HepG2 (cell line): Measurements from ENCODE around the gene PAPPA. TPM values are rescaled to one million over a fixed set of nuclear protein-coding genes. Genes with fewer than 3 reads are reported as not detected.

ENCODE experiments used
- ATAC-seq: fragments of 200-7000 bp; cut with Tn5 transposase; 3 replicates; pipeline ENCODE4 v1.9.1; 2020; ENCODE audit warnings: mild to moderate bottlenecking, moderate library complexity
- BruUV-seq: library from RNA; stranded (reverse); fragments of 400-500 nt; replicated peaks from 2 replicates; lab custom pipeline; 2021; lab: Mats Ljungman, UMichigan
- CTCF ChIA-PET: fragments of 300-600 bp; formaldehyde crosslinking; extraction: SDS; loops from one replicate; lab custom pipeline; 2021; ENCODE audit warnings: low total read pairs, inconsistent platforms, low intra/inter-chr PET ratio; lab: Yijun Ruan, JAX
- POLR2A ChIA-PET: fragments of 350-600 bp; sonication (Branson Sonifier 250); formaldehyde crosslinking; loops from one replicate; lab custom pipeline; 2020; ENCODE audit warnings: antibody characterized with exemption, inconsistent platforms; lab: Yijun Ruan, JAX
- DNase-seq: peaks from one replicate; pipeline ENCODE4 v3.0.0-alpha.2; 2015; ENCODE audit warnings: low spot score
- FAIRE-seq: peaks from 3 replicates; lab custom pipeline; 2011; peaks lifted over from hg19 to GRCh38; lab: Jason Lieb, UNC
- H2AFZ ChIP-seq: one replicate; pipeline ENCODE4 v1.6.1; 2011; ENCODE audit warnings: low read length, inconsistent platforms
- H3K27ac ChIP-seq: fragments of 300-600 bp; 3 replicates; pipeline ENCODE4 v1.8.0; 2011; ENCODE audit warnings: mixed run types, mild to moderate bottlenecking, mixed read lengths, low read length, inconsistent platforms; ENCODE audit not compliant: insufficient read depth; ENCODE audit errors: extremely low read length
- H3K27me3 ChIP-seq, 2 experiments: fragments of 200-600 bp in 1 of 2; 2 replicates in 1 of 2; 3 replicates in 1 of 2; pipeline versions ENCODE4 v1.6.0 to v1.8.0; 2011; ENCODE audit warnings: low read length in 2 of 2, mild to moderate bottlenecking in 2 of 2, moderate library complexity in 2 of 2, inconsistent platforms in 1 of 2; ENCODE audit not compliant: insufficient read depth in 2 of 2, control insufficient read depth in 1 of 2
- H3K36me3 ChIP-seq, 2 experiments: fragments of 200-600 bp in 1 of 2; replicated peaks in 1 of 2; 2 replicates in 1 of 2; 3 replicates in 1 of 2; pipeline versions ENCODE4 v1.5.1 to v1.8.0; 2011; ENCODE audit warnings: low read length in 2 of 2, inconsistent platforms in 1 of 2; ENCODE audit not compliant: insufficient read depth in 2 of 2, control insufficient read depth in 1 of 2
- H3K4me1 ChIP-seq: 2 replicates; pipeline ENCODE4 v1.5.1; 2012; ENCODE audit warnings: low read length, inconsistent platforms; ENCODE audit not compliant: insufficient read depth
- H3K4me2 ChIP-seq: 2 replicates; pipeline ENCODE4 v1.6.0; 2011; ENCODE audit warnings: low read depth, low read length, inconsistent platforms
- H3K4me3 ChIP-seq, 3 experiments: fragments of 200-600 bp in 1 of 3; sonication (generic), shearing (Covaris generic) in 1 of 3; replicated peaks in 1 of 3; 2 replicates each; pipeline ENCODE4 v1.5.1; 2011 to 2016; ENCODE audit warnings: low read length in 3 of 3, inconsistent platforms in 2 of 3, low read depth in 2 of 3, mild to moderate bottlenecking in 2 of 3, control low read depth in 1 of 3, mixed read lengths in 1 of 3; ENCODE audit not compliant: insufficient read depth in 1 of 3
- H3K79me2 ChIP-seq: one replicate; pipeline ENCODE4 v1.6.1; 2011; ENCODE audit warnings: low read length, inconsistent platforms; ENCODE audit not compliant: insufficient read depth
- H3K9ac ChIP-seq: 2 replicates; pipeline ENCODE4 v1.6.0; 2011; ENCODE audit warnings: mild to moderate bottlenecking, low read depth, low read length, inconsistent platforms; ENCODE audit not compliant: insufficient read depth
- H3K9me3 ChIP-seq: 2 replicates; pipeline ENCODE4 v1.5.1; 2012; ENCODE audit warnings: mild to moderate bottlenecking, low read length
- H4K20me1 ChIP-seq: 2 replicates; pipeline ENCODE4 v1.6.0; 2011; ENCODE audit warnings: inconsistent platforms, mild to moderate bottlenecking, low read length, moderate library complexity; ENCODE audit not compliant: insufficient read depth
- NFE2L1 ChIP-seq: sonication (generic); formaldehyde crosslinking; IDR thresholded peaks from 2 replicates; pipeline ENCODE4 v1.4.0; 2020; ENCODE audit warnings: missing genetic modification reagents, mild to moderate bottlenecking, borderline replicate concordance
- STAG1 ChIP-seq: sonication (generic); formaldehyde crosslinking; IDR thresholded peaks from 2 replicates; pipeline ENCODE4 v1.4.0; 2020; ENCODE audit warnings: missing genetic modification reagents
- ZSCAN21 ChIP-seq: sonication (generic); formaldehyde crosslinking; IDR thresholded peaks from 2 replicates; pipeline ENCODE4 v1.8.0; 2022; ENCODE audit warnings: mild to moderate bottlenecking, missing genetic modification reagents, moderate library complexity, borderline replicate concordance
- WGBS: methylation state at CpG from one replicate; pipeline ENCODE4 v1.1.6; 2017; ENCODE audit warnings: low lambda C conversion rate; 5-methylcytosine and 5-hydroxymethylcytosine counted together
- in situ Hi-C: cut with HindIII; loops from 2 replicates; pipeline ENCODE4 v1.10.0; 2017; ENCODE audit warnings: low pct_unique_long_range_greater_than_20kb; ENCODE audit not compliant: extremely low pct_ligation_motif_present
- intact Hi-C: fragments of 100-400 bp; cut with micrococcal nuclease; formaldehyde crosslinking; loops from one replicate; pipeline ENCODE4 v1.10.0; 2022; ENCODE audit not compliant: unreplicated experiment
- polyA plus RNA-seq, 8 experiments: library from polyadenylated mRNA; depleted of rRNA in 3 of 8; stranded (reverse) in 7 of 8; unstranded in 1 of 8; fragments of >200 nt; fragmentation: Illumina TruSeq in 4 of 8; extraction: Trizol in 4 of 8; gene quantifications; 2 replicates each; pipeline versions ENCODE4 v1.2.1 to v1.2.3, GENCODE V29; 2011 to 2016; ENCODE audit warnings: low read depth in 4 of 8, missing spikeins in 1 of 8, mixed read lengths in 1 of 8; ENCODE audit not compliant: insufficient read depth in 1 of 8
- total RNA-seq, 5 experiments: library from RNA; depleted of rRNA; stranded (reverse); fragments of >200 nt; fragmentation: Illumina TruSeq; extraction: Trizol; gene quantifications; 2 replicates each; pipeline ENCODE4 v1.2.3, GENCODE V29; 2016; ENCODE audit warnings: low read depth in 1 of 5
- TF ChIP-seq, protein P1 (sequence below): sonication (generic); formaldehyde crosslinking; IDR thresholded peaks from 2 replicates; pipeline ENCODE4 v1.5.0; 2020; ENCODE audit warnings: missing genetic modification reagents
- TF ChIP-seq, protein P2 (sequence below): sonication (generic); formaldehyde crosslinking; IDR thresholded peaks from 2 replicates; pipeline ENCODE4 v1.8.1; 2023; ENCODE audit warnings: mild to moderate bottlenecking, missing genetic modification reagents
- TF ChIP-seq, protein P3 (sequence below): sonication (generic); formaldehyde crosslinking; IDR thresholded peaks from 2 replicates; pipeline ENCODE4 v1.5.0; 2020; ENCODE audit warnings: mild to moderate bottlenecking, missing genetic modification reagents, moderate library complexity

PAPPA gene
- total and polyA plus RNA-seq, 2 of the 13 experiments (the other 11 are each of a cell fraction or from before 2014, with no cell fraction given) = 0.09 to 0.11 TPM

DNA sequence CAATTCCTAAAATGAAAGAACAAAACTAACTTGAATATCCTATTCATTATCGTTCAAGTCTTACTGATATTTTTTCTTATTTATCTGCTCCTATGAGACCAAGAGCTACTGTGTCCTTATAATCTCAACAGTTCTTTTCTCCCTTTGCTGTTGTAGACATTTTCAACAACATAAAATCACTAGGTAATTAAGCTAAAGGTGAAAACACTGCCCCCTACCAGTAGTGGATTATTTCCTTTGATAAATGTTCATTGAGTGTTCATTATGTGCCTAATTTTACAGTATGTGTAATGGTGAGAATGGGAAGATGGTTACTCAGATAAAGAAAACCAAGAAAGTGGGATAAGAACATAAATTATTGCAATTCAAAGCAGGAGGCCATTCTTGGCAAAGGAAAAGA, 41.4 kb upstream of the PAPPA start:
- H3K4me1 ChIP-seq = no peaks in the 10 kb centered on the region
- H3K9ac ChIP-seq = no peak overlapping the region
- CTCF ChIA-PET = interaction anchor here (1.2 kb wide), 1 partner anchor 229 kb away, joined by 6 read pairs; no protein-coding TSS in a partner anchor
- no peak overlapping the region for H3K4me3 ChIP-seq
- DNase-seq (no peak), ATAC-seq (no peak), FAIRE-seq (no peak)
- H4K20me1 ChIP-seq = no peaks in the 10 kb centered on the region
- H3K9me3 ChIP-seq = no peaks in the 10 kb centered on the region
- no peaks in the 10 kb centered on the region for H3K27me3 ChIP-seq
- H2AFZ ChIP-seq = no peak overlapping the region
- in situ Hi-C loops = loop anchor here (10.0 kb wide), 1 partner anchor 227 kb away; no protein-coding TSS in a partner anchor
- TF ChIP-seq, protein P1, sequence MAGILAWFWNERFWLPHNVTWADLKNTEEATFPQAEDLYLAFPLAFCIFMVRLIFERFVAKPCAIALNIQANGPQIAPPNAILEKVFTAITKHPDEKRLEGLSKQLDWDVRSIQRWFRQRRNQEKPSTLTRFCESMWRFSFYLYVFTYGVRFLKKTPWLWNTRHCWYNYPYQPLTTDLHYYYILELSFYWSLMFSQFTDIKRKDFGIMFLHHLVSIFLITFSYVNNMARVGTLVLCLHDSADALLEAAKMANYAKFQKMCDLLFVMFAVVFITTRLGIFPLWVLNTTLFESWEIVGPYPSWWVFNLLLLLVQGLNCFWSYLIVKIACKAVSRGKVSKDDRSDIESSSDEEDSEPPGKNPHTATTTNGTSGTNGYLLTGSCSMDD (CRISPR knock-in tag) = no peak
- TF ChIP-seq, protein P2, sequence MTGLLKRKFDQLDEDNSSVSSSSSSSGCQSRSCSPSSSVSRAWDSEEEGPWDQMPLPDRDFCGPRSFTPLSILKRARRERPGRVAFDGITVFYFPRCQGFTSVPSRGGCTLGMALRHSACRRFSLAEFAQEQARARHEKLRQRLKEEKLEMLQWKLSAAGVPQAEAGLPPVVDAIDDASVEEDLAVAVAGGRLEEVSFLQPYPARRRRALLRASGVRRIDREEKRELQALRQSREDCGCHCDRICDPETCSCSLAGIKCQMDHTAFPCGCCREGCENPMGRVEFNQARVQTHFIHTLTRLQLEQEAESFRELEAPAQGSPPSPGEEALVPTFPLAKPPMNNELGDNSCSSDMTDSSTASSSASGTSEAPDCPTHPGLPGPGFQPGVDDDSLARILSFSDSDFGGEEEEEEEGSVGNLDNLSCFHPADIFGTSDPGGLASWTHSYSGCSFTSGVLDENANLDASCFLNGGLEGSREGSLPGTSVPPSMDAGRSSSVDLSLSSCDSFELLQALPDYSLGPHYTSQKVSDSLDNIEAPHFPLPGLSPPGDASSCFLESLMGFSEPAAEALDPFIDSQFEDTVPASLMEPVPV (CRISPR knock-in tag) = no peak
- no peak for TF ChIP-seq ZSCAN21 (CRISPR knock-in tag)
- peak; percentile 44 for TF ChIP-seq STAG1 (CRISPR knock-in tag)
- TF ChIP-seq, protein P3, sequence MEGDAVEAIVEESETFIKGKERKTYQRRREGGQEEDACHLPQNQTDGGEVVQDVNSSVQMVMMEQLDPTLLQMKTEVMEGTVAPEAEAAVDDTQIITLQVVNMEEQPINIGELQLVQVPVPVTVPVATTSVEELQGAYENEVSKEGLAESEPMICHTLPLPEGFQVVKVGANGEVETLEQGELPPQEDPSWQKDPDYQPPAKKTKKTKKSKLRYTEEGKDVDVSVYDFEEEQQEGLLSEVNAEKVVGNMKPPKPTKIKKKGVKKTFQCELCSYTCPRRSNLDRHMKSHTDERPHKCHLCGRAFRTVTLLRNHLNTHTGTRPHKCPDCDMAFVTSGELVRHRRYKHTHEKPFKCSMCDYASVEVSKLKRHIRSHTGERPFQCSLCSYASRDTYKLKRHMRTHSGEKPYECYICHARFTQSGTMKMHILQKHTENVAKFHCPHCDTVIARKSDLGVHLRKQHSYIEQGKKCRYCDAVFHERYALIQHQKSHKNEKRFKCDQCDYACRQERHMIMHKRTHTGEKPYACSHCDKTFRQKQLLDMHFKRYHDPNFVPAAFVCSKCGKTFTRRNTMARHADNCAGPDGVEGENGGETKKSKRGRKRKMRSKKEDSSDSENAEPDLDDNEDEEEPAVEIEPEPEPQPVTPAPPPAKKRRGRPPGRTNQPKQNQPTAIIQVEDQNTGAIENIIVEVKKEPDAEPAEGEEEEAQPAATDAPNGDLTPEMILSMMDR (CRISPR knock-in tag) = 0 out of 2 replicates have a peak, but pooled peaks have one; percentile 6
- TF ChIP-seq NFE2L1 (CRISPR knock-in tag) = no peak
- H3K79me2 ChIP-seq = no peaks in the 10 kb centered on the region
- intact Hi-C loops = loop anchor here (1.0 kb wide), 1 partner anchor 229 kb away; no protein-coding TSS in a partner anchor
- 46% methylated on average over 1 of the region's 1 CpG for WGBS
- no peak overlapping the region for H3K27ac ChIP-seq
- POLR2A ChIA-PET = no interaction called here
- no peaks in the 10 kb centered on the region for H3K36me3 ChIP-seq
- no TSS peak for BruUV-seq
- H3K4me2 ChIP-seq = no peak overlapping the region
